Liver (tissue), 9 donors: Measurements from ENCODE around the gene SERTAD2. TPM values are rescaled to one million over a fixed set of nuclear protein-coding genes. Genes with fewer than 3 reads are reported as not detected.

ENCODE experiments used
- DNase-seq: peaks from one replicate; pipeline ENCODE4 v3.0.0-alpha.2; 2017; ENCODE audit warnings: low spot score
- H3K27ac ChIP-seq, 2 donors: one replicate each; pipeline ENCODE4 v1.7.0; 2013; ENCODE audit warnings: inconsistent platforms in 2 of 2, low read length in 2 of 2, control low read depth in 1 of 2, low read depth in 1 of 2, mild to moderate bottlenecking in 1 of 2
- H3K27me3 ChIP-seq, 4 donors: one replicate each; pipeline versions ENCODE4 v1.6.1 to v1.7.0; 2013; ENCODE audit warnings: low read length in 3 of 4, inconsistent platforms in 1 of 4, mild to moderate bottlenecking in 1 of 4, moderate library complexity in 1 of 4; ENCODE audit not compliant: control insufficient read depth in 4 of 4, insufficient read depth in 4 of 4
- H3K36me3 ChIP-seq, 4 donors: one replicate each; pipeline versions ENCODE4 v1.6.1 to v1.7.0; 2013; ENCODE audit warnings: low read length in 3 of 4, mild to moderate bottlenecking in 3 of 4, low read depth in 1 of 4, moderate library complexity in 1 of 4; ENCODE audit not compliant: control insufficient read depth in 4 of 4, insufficient read depth in 3 of 4
- H3K4me1 ChIP-seq, 4 donors: one replicate each; pipeline versions ENCODE4 v1.6.1 to v1.7.0; 2013; ENCODE audit warnings: low read length in 3 of 4, mild to moderate bottlenecking in 3 of 4, moderate library complexity in 1 of 4; ENCODE audit not compliant: control insufficient read depth in 4 of 4, insufficient read depth in 4 of 4
- H3K4me3 ChIP-seq, 3 donors: one replicate each; pipeline versions ENCODE4 v1.6.1 to v1.7.0; 2013; ENCODE audit warnings: low read length in 3 of 3, control low read depth in 1 of 3, low read depth in 1 of 3, mild to moderate bottlenecking in 1 of 3
- H3K9ac ChIP-seq, 2 donors: one replicate each; pipeline ENCODE4 v1.7.0; 2013; ENCODE audit warnings: low read length in 2 of 2, mild to moderate bottlenecking in 2 of 2, moderate library complexity in 2 of 2, control low read depth in 1 of 2, low read depth in 1 of 2
- H3K9me3 ChIP-seq, 4 donors: one replicate each; pipeline versions ENCODE4 v1.6.1 to v1.7.0; 2013; ENCODE audit warnings: low read length in 3 of 4; ENCODE audit not compliant: control insufficient read depth in 4 of 4
- EGR1 ChIP-seq, 2 donors: IDR thresholded peaks; 2 replicates each; pipeline ENCODE4 v1.6.1; 2016 to 2018; ENCODE audit warnings: antibody characterized with exemption in 2 of 2, low read depth in 2 of 2
- FOXA1 ChIP-seq: IDR thresholded peaks from 2 replicates; pipeline ENCODE4 v1.6.1; 2016; ENCODE audit warnings: antibody characterized with exemption
- FOXA2 ChIP-seq: IDR thresholded peaks from 2 replicates; pipeline ENCODE4 v1.6.1; 2016; ENCODE audit warnings: antibody characterized with exemption
- GABPA ChIP-seq, 2 donors: IDR thresholded peaks in 1 of 2; conservative IDR thresholded peaks in 1 of 2; 2 replicates each; pipeline ENCODE4 v1.6.1; 2016; ENCODE audit warnings: antibody characterized with exemption in 2 of 2, mild to moderate bottlenecking in 1 of 2, moderate library complexity in 1 of 2
- HNF4A ChIP-seq, 2 donors: conservative IDR thresholded peaks; 2 replicates each; pipeline ENCODE4 v1.6.1; 2016; ENCODE audit warnings: antibody characterized with exemption in 2 of 2, mild to moderate bottlenecking in 2 of 2
- HNF4G ChIP-seq: IDR thresholded peaks from 2 replicates; pipeline ENCODE4 v1.6.1; 2016; ENCODE audit warnings: antibody characterized with exemption
- JUND ChIP-seq, 2 donors: IDR thresholded peaks; 2 replicates each; pipeline ENCODE4 v1.6.1; 2016; ENCODE audit warnings: antibody characterized with exemption in 2 of 2
- NR2F2 ChIP-seq: IDR thresholded peaks from 2 replicates; pipeline ENCODE4 v1.6.1; 2016; ENCODE audit warnings: antibody characterized with exemption
- RAD21 ChIP-seq, 2 donors: IDR thresholded peaks; 2 replicates each; pipeline ENCODE4 v1.6.1; 2016; ENCODE audit warnings: antibody characterized with exemption in 2 of 2, mild to moderate bottlenecking in 2 of 2
- RXRA ChIP-seq, 2 donors: IDR thresholded peaks; 2 replicates each; pipeline ENCODE4 v1.6.1; 2017 to 2018; ENCODE audit warnings: antibody characterized with exemption in 2 of 2, mild to moderate bottlenecking in 1 of 2
- SP1 ChIP-seq: IDR thresholded peaks from 2 replicates; pipeline ENCODE4 v1.6.1; 2018; ENCODE audit warnings: antibody characterized with exemption, mild to moderate bottlenecking
- TAF1 ChIP-seq: conservative IDR thresholded peaks from 2 replicates; pipeline ENCODE4 v1.6.1; 2016; ENCODE audit warnings: antibody characterized with exemption, mild to moderate bottlenecking
- YY1 ChIP-seq: IDR thresholded peaks from 2 replicates; pipeline ENCODE4 v1.6.1; 2016; ENCODE audit warnings: antibody characterized with exemption, mild to moderate bottlenecking
- WGBS: extraction: QIAGEN DNeasy Blood & Tissue Kit; methylation state at CpG from one replicate; pipeline ENCODE4 v1.1.7; 2013; 5-methylcytosine and 5-hydroxymethylcytosine counted together
- polyA plus RNA-seq, 2 donors: library from polyadenylated mRNA; stranded (reverse) in 1 of 2; unstranded in 1 of 2; fragments of 200-250 nt in 1 of 2; fragments of >200 nt in 1 of 2; fragmentation: Nextera tagmentation in 1 of 2; extraction: Ambion mirVana in 1 of 2; gene quantifications; one replicate each; pipeline versions ENCODE4 v1.2.1 to v1.2.3, GENCODE V29; 2013 to 2015
- total RNA-seq, 2 donors: library from RNA; depleted of rRNA; stranded (reverse); fragments of >200 nt; gene quantifications; one replicate each; pipeline ENCODE4 v1.2.3, GENCODE V29; 2014
- TF ChIP-seq, protein P1 (sequence below): IDR thresholded peaks from 2 replicates; pipeline ENCODE4 v1.6.1; 2016; ENCODE audit warnings: antibody characterized with exemption
- TF ChIP-seq, protein P2 (sequence below): IDR thresholded peaks from 2 replicates; pipeline ENCODE4 v1.6.1; 2016; ENCODE audit warnings: antibody characterized with exemption, mild to moderate bottlenecking
- TF ChIP-seq, protein P3 (sequence below): IDR thresholded peaks from 2 replicates; pipeline ENCODE4 v1.6.1; 2016; ENCODE audit warnings: antibody characterized with exemption
- TF ChIP-seq, protein P4 (sequence below): IDR thresholded peaks from 2 replicates; pipeline ENCODE4 v1.6.1; 2016; ENCODE audit warnings: antibody characterized with exemption
- TF ChIP-seq, protein P5 (sequence below): fragments of 150-350 bp; IDR thresholded peaks from 2 replicates; pipeline ENCODE4 v1.5.1; 2017; ENCODE audit warnings: improper control_type of control experiment, low read depth, low read length; ENCODE audit not compliant: missing input control
- donor health status: healthy.
- donor health status: healthy.
- donor health status: healthy.
- donor health status: healthy.
- donor health status: healthy.

SERTAD2 gene
- total and polyA plus RNA-seq, 4 donors = 5.1 to 13.3 (median 6.4) TPM

DNA sequence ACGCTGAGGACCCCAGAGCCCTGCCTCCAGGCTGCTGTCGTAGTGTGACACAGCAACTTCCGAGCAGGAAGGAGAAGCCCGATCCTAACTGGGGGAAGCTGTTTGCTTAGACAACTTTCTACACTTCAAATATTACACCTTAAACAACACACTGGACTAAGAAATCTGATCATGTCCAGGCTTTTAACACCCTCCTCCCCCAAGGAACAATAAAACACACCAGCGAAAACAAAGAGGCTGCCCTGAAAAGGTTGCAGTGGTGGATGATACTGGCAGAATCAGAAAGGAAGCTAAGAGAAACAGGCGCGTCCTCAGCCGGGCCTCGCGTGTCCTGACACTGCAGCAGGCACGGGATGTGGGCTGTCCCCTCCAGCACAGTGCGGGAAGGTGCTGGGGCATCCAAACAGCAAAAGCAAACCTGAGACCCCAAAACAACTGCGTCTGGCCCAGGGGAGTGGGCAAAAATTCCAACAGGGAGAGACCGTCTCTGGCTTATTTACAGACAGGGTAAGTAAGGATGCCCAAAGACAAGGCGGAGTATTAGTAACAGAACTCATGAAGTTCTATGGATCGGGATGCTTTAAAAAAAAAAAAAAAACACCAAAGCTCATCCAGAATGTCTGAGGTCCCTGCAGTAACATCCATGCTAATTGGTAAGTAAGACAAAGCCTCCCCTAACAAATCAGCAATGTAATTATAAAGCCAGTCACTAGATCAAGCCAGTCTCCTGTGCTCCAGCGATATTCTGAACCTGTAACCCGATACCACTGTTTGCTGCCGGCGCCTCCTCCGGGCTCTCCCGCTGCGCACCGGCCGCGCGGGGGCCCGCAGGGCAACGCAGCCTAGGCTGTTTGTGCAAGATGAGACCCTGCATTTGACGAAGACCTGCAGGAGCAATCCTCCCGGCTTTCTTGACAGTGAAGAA is 9.0 kb downstream of the SERTAD2 start:
- DNase-seq = peak; percentile 70
- Histone ChIP-seq H3K9ac (peak overlapping the region; percentile 50 to 67), H3K4me3 (peak overlapping the region; percentile 12 to 35 (median 19)), H3K9me3 (no peaks in the 10 kb centered on the region), H3K27ac (peak overlapping the region; percentile 89), H3K36me3 (no peaks in the 10 kb centered on the region), H3K4me1 (peaks cover 11 to 83% (median 53%) of the 10 kb centered on the region in 4 donors), H3K27me3 (no peaks in the 10 kb centered on the region)
- peak; percentile 23 to 32 for TF ChIP-seq RAD21 (IDR thresholded peaks at IDR 0.05)
- peak; percentile 23 for TF ChIP-seq YY1
- TF ChIP-seq FOXA2 = no peak
- WGBS = 11% methylated on average over 31 of the region's 31 CpGs

DNA sequence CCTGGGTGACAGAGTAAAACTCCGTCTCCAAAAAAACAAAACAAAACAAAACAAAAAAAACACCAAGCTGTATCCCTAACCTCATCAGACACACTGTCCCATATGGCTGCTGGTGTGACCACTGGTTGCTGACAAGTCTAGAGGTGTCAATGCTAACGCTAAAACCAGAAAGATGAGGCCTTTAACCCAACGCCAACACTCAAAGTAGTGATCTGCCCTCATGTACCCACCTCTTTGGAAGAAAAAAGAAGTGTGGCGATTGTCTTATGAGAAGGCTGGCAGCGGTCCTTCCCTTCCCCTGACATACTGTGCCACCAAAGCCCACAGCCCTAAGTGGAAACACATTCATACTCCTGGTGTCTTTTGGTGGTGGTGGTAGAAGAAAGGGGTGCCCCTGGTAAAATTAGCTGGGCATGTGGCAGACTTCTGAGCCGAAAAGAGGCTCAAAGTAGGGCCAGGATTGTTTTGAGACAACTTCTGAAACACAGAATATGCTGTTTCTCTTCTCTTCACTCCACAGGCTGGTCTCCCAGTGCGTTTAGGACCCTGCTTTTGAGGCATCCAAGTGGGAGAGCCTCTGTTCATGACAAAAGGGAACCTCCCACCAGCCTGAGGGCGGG is 9.8 kb downstream of the SERTAD2 start:
- no peaks in the 10 kb centered on the region for H3K9me3 ChIP-seq
- H3K27ac ChIP-seq = peak overlapping the region; percentile 89
- TF ChIP-seq TAF1 (no peak), EGR1 (IDR thresholded peaks at IDR 0.05; ENCODE audit: low read depth in 2 of 2) (no peak), JUND (IDR thresholded peaks at IDR 0.05) (no peak), HNF4A (conservative IDR thresholded peaks at IDR 0.05) (no peak), RAD21 (IDR thresholded peaks at IDR 0.05) (no peak), FOXA2 (no peak), NR2F2 (no peak), FOXA1 (no peak), YY1 (no peak), HNF4G (no peak), GABPA (IDR thresholded peaks at IDR 0.05 in 1 of 2, conservative IDR thresholded peaks at IDR 0.05 in 1 of 2) (no peak), RXRA (IDR thresholded peaks at IDR 0.05) (no peak), SP1 (no peak)
- TF ChIP-seq, protein P1, sequence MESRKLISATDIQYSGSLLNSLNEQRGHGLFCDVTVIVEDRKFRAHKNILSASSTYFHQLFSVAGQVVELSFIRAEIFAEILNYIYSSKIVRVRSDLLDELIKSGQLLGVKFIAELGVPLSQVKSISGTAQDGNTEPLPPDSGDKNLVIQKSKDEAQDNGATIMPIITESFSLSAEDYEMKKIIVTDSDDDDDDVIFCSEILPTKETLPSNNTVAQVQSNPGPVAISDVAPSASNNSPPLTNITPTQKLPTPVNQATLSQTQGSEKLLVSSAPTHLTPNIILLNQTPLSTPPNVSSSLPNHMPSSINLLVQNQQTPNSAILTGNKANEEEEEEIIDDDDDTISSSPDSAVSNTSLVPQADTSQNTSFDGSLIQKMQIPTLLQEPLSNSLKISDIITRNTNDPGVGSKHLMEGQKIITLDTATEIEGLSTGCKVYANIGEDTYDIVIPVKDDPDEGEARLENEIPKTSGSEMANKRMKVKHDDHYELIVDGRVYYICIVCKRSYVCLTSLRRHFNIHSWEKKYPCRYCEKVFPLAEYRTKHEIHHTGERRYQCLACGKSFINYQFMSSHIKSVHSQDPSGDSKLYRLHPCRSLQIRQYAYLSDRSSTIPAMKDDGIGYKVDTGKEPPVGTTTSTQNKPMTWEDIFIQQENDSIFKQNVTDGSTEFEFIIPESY = no peak
- TF ChIP-seq, protein P2, sequence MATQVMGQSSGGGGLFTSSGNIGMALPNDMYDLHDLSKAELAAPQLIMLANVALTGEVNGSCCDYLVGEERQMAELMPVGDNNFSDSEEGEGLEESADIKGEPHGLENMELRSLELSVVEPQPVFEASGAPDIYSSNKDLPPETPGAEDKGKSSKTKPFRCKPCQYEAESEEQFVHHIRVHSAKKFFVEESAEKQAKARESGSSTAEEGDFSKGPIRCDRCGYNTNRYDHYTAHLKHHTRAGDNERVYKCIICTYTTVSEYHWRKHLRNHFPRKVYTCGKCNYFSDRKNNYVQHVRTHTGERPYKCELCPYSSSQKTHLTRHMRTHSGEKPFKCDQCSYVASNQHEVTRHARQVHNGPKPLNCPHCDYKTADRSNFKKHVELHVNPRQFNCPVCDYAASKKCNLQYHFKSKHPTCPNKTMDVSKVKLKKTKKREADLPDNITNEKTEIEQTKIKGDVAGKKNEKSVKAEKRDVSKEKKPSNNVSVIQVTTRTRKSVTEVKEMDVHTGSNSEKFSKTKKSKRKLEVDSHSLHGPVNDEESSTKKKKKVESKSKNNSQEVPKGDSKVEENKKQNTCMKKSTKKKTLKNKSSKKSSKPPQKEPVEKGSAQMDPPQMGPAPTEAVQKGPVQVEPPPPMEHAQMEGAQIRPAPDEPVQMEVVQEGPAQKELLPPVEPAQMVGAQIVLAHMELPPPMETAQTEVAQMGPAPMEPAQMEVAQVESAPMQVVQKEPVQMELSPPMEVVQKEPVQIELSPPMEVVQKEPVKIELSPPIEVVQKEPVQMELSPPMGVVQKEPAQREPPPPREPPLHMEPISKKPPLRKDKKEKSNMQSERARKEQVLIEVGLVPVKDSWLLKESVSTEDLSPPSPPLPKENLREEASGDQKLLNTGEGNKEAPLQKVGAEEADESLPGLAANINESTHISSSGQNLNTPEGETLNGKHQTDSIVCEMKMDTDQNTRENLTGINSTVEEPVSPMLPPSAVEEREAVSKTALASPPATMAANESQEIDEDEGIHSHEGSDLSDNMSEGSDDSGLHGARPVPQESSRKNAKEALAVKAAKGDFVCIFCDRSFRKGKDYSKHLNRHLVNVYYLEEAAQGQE = no peak
- TF ChIP-seq, protein P3, sequence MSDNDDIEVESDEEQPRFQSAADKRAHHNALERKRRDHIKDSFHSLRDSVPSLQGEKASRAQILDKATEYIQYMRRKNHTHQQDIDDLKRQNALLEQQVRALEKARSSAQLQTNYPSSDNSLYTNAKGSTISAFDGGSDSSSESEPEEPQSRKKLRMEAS = no peak
- TF ChIP-seq, protein P4, sequence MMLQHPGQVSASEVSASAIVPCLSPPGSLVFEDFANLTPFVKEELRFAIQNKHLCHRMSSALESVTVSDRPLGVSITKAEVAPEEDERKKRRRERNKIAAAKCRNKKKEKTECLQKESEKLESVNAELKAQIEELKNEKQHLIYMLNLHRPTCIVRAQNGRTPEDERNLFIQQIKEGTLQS = no peak
- TF ChIP-seq, protein P5, sequence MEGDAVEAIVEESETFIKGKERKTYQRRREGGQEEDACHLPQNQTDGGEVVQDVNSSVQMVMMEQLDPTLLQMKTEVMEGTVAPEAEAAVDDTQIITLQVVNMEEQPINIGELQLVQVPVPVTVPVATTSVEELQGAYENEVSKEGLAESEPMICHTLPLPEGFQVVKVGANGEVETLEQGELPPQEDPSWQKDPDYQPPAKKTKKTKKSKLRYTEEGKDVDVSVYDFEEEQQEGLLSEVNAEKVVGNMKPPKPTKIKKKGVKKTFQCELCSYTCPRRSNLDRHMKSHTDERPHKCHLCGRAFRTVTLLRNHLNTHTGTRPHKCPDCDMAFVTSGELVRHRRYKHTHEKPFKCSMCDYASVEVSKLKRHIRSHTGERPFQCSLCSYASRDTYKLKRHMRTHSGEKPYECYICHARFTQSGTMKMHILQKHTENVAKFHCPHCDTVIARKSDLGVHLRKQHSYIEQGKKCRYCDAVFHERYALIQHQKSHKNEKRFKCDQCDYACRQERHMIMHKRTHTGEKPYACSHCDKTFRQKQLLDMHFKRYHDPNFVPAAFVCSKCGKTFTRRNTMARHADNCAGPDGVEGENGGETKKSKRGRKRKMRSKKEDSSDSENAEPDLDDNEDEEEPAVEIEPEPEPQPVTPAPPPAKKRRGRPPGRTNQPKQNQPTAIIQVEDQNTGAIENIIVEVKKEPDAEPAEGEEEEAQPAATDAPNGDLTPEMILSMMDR = no peak
- no peaks in the 10 kb centered on the region for H3K36me3 ChIP-seq
- H3K4me1 ChIP-seq = peaks cover 9 to 79% (median 51%) of the 10 kb centered on the region in 4 donors
- peak overlapping the region in 1 of 2 donors; percentile 67 for H3K9ac ChIP-seq
- 71% methylated on average over 8 of the region's 8 CpGs for WGBS
- H3K27me3 ChIP-seq = no peaks in the 10 kb centered on the region
- H3K4me3 ChIP-seq = no peak overlapping the region
- no peak for DNase-seq
